PFSK-1 (cell line): ENCODE measurements around the gene LILRA6.

Experiments used
- FOXP2 ChIP-seq: optimal IDR thresholded peaks from 2 replicates; pipeline ENCODE3; 2011; ENCODE audit warnings: borderline replicate concordance, control low read depth, inconsistent platforms; ENCODE audit not compliant: insufficient read depth; ENCODE audit errors: extremely low read length, extremely low read depth
- POLR2AphosphoS5 ChIP-seq: IDR thresholded peaks from 2 replicates; pipeline ENCODE4 v1.6.1; 2012; ENCODE audit warnings: low read depth, mild to moderate bottlenecking, control low read depth, low read length, moderate library complexity
- SIN3A ChIP-seq: IDR thresholded peaks from 2 replicates; pipeline ENCODE4 v1.6.1; 2012; ENCODE audit warnings: mild to moderate bottlenecking, low read length, moderate library complexity, borderline replicate concordance; ENCODE audit not compliant: insufficient read depth
- TAF1 ChIP-seq: IDR thresholded peaks from 2 replicates; pipeline ENCODE4 v1.6.1; 2012; ENCODE audit warnings: low read length, control low read depth, borderline replicate concordance; ENCODE audit not compliant: insufficient read depth
- TF ChIP-seq, protein P1 (sequence below), 2 experiments: IDR thresholded peaks; 2 replicates each; pipeline versions ENCODE4 v1.6.1 to v1.8.0; 2011 to 2012; ENCODE audit warnings: low read depth in 2 of 2, low read length in 2 of 2, control low read depth in 1 of 2, inconsistent platforms in 1 of 2, mild to moderate bottlenecking in 1 of 2, moderate library complexity in 1 of 2; ENCODE audit not compliant: insufficient read depth in 1 of 2

Gene LILRA6

DNA sequence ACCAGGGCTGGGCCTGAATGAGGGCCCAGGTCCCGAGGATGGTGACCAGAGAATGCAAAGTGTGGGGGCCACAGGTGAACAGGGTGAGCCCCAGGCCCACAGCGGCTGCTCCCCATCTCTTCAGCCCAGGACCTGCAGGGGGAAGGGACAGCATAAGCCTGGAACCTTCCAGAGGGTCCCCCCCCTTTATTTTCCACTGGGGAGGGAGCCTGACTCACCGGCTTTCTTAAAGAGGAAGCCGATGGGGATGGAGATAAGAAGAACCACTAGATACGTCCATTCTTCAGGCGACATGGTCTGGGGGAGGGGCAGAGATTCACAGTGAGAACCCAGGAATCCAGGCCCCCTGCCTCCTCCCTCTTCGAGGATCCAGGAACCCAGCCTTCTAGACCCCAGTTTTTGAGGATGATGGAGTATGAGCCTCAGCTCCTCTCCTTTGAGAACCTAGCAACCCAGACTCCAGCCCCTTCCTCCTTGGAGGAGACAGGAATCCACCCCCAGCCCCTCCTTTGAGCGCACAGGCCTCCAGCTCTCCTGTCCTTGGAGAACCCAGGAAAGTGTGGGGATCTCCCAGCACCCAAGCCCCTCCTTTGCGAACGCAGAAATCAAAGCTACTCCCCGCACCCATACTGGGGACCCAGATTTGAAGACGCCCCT lies 54.2 kb downstream of the LILRA6 start:
- TF ChIP-seq SIN3A = no peak
- TF ChIP-seq, protein P1, sequence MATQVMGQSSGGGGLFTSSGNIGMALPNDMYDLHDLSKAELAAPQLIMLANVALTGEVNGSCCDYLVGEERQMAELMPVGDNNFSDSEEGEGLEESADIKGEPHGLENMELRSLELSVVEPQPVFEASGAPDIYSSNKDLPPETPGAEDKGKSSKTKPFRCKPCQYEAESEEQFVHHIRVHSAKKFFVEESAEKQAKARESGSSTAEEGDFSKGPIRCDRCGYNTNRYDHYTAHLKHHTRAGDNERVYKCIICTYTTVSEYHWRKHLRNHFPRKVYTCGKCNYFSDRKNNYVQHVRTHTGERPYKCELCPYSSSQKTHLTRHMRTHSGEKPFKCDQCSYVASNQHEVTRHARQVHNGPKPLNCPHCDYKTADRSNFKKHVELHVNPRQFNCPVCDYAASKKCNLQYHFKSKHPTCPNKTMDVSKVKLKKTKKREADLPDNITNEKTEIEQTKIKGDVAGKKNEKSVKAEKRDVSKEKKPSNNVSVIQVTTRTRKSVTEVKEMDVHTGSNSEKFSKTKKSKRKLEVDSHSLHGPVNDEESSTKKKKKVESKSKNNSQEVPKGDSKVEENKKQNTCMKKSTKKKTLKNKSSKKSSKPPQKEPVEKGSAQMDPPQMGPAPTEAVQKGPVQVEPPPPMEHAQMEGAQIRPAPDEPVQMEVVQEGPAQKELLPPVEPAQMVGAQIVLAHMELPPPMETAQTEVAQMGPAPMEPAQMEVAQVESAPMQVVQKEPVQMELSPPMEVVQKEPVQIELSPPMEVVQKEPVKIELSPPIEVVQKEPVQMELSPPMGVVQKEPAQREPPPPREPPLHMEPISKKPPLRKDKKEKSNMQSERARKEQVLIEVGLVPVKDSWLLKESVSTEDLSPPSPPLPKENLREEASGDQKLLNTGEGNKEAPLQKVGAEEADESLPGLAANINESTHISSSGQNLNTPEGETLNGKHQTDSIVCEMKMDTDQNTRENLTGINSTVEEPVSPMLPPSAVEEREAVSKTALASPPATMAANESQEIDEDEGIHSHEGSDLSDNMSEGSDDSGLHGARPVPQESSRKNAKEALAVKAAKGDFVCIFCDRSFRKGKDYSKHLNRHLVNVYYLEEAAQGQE (IDR thresholded peaks at IDR 0.05; ENCODE audit: insufficient read depth in 1 of 2, low read depth in 2 of 2, low read length in 2 of 2) = no peak
- no peak for TF ChIP-seq POLR2AphosphoS5
- TF ChIP-seq FOXP2 = no peak
- TF ChIP-seq TAF1 = no peak

DNA sequence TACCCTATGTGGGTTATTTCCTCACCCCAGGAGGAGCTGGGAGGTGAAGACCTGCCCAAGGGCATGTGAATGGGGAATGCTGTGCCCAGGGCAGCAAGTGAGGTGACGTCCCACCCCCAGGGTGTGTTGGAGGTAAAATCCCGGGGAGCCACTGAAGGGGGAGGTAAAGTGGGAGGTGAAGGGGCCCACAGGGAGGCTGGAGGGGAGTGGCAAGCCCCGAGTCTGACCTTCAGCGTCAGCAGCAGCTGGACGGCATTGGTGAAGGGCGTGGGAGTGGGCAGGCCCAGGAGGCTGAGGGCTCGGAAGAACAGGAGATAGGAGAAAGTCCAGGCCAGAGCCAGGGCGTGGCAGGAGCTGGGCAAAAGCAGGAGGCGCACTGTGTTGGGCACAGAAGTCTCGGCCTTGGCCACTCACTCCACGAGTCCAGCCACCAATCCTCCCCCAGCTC lies 55.6 kb downstream of the LILRA6 start:
- no peak for TF ChIP-seq SIN3A
- TF ChIP-seq, protein P1 (IDR thresholded peaks at IDR 0.05; ENCODE audit: insufficient read depth in 1 of 2, low read depth in 2 of 2, low read length in 2 of 2) = no peak
- TF ChIP-seq FOXP2 = no peak
- no peak for TF ChIP-seq POLR2AphosphoS5
- TF ChIP-seq TAF1 = no peak
